ENCODE measurements around the gene ATP6V0C. TPM values are rescaled to one million over a fixed set of nuclear protein-coding genes. Genes with fewer than 3 reads are reported as not detected.
"Not testable (repeated sequence)": the region's sequence is repeated elsewhere in the genome, so short reads cannot be mapped to it uniquely, and the experiment has no call there.

The ATP6V0C gene
- total and polyA plus RNA-seq, 2 donors from 2014 or later = 303 to 520 TPM

DNA sequence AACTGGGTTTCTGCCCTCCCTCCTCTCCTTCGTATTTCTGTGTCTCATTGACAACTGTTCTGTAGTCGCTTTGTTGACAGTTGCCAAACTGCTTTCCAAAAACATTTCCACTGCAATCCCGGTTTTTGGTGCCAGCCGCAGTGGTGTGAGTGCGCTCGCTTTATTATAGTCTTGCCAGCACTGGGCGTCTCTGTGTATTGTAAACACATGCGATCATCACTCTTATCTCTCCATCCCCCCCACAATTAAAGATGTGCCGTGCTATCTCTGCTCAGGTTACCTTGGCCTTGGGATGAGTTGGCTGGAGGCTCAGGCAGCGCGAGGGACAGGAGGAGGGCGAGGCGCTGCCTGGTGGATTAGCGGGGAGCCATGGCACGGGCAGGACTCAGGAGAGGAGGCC is 43.4 kb downstream of the ATP6V0C start:
- FAIRE-seq; intact Hi-C loops (cut with DNase I); H3K9ac ChIP-seq (ENCODE audit: low read length in 3 of 3): not testable (repeated sequence)

GRCh38 chr16:2560131-2560797 is 46.5 kb downstream of the ATP6V0C start:
- intact Hi-C loops (cut with DNase I); H3K36me3 ChIP-seq (ENCODE audit: control insufficient read depth in 2 of 3, insufficient read depth in 3 of 3, low read length in 3 of 3); H3K9me3 ChIP-seq (ENCODE audit: control insufficient read depth in 2 of 3, insufficient read depth in 1 of 3, low read length in 3 of 3); H3K27me3 ChIP-seq (ENCODE audit: control insufficient read depth, insufficient read depth, low read length); H3K9ac ChIP-seq (ENCODE audit: low read length in 3 of 3); H3K4me1 ChIP-seq (ENCODE audit: control insufficient read depth in 2 of 3, insufficient read depth in 2 of 3, low read depth in 1 of 3, low read length in 3 of 3); H3K4me3 ChIP-seq (ENCODE audit: low read length in 3 of 3); H3K27ac ChIP-seq (ENCODE audit: low read depth in 2 of 2, low read length in 2 of 2); FAIRE-seq: not testable (repeated sequence)
- DNase-seq = peak in 1 of 5 donors; percentile 31

More for the DNA sequence above, 43.4 kb downstream of the ATP6V0C start:
- not testable (repeated sequence) for H3K27ac ChIP-seq (ENCODE audit: low read depth in 2 of 2, low read length in 2 of 2); H3K27me3 ChIP-seq (ENCODE audit: control insufficient read depth, insufficient read depth, low read length); H3K4me3 ChIP-seq (ENCODE audit: low read length in 3 of 3); H3K36me3 ChIP-seq (ENCODE audit: control insufficient read depth in 2 of 3, insufficient read depth in 3 of 3, low read length in 3 of 3); DNase-seq; H3K9me3 ChIP-seq (ENCODE audit: control insufficient read depth in 2 of 3, insufficient read depth in 1 of 3, low read length in 3 of 3); H3K4me1 ChIP-seq (ENCODE audit: control insufficient read depth in 2 of 3, insufficient read depth in 2 of 3, low read depth in 1 of 3, low read length in 3 of 3)

DNA sequence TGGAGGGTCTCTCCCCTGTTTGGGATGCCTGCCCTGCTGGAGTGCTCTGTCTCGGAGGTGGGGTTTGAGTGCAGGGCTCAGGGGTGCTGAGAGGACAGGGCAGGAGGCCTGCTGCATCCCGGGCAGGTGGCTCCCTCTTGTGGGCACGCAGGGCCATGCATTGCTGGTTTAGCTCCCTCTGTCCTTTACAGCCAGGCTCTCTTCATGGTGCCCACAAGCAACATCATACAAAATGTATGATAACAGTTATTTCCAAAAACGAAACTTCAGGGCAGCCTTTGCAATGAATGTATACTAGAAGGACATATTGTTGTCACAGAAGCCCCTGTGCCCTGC is 47.0 kb downstream of the ATP6V0C start:
- FAIRE-seq; intact Hi-C loops (cut with DNase I): not testable (repeated sequence)
- DNase-seq = peak in 1 of 5 donors; percentile 73

DNA sequence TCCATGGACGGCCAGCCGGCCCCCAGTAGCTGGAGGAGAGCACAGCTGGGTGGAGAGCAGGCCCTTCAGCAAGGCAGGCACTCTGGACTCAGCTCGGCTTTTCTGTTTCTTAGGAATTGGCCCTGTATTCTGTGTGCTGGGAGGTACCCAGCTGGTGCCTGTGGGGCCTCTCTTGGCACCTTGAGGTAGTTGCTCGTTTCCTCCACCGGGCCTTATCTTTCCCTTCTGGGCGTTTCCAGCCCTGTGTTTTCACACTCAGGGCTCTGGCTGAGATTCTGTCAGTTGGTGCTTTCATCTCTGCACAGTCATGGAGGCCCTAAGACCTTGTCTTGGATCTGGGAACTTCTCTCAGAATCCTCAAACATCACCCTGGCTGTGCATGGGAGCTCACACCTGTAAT is 53.8 kb downstream of the ATP6V0C start:
- intact Hi-C loops (cut with DNase I); H3K9me3 ChIP-seq (ENCODE audit: control insufficient read depth in 2 of 3, insufficient read depth in 1 of 3, low read length in 3 of 3); H3K9ac ChIP-seq (ENCODE audit: low read length in 3 of 3); H3K4me3 ChIP-seq (ENCODE audit: low read length in 3 of 3); H3K4me1 ChIP-seq (ENCODE audit: control insufficient read depth in 2 of 3, insufficient read depth in 2 of 3, low read depth in 1 of 3, low read length in 3 of 3); H3K27ac ChIP-seq (ENCODE audit: low read depth in 2 of 2, low read length in 2 of 2); H3K36me3 ChIP-seq (ENCODE audit: control insufficient read depth in 2 of 3, insufficient read depth in 3 of 3, low read length in 3 of 3); FAIRE-seq; DNase-seq; H3K27me3 ChIP-seq (ENCODE audit: control insufficient read depth, insufficient read depth, low read length): not testable (repeated sequence)

More for the DNA sequence above, 47.0 kb downstream of the ATP6V0C start:
- not testable (repeated sequence) for H3K4me3 ChIP-seq (ENCODE audit: low read length in 3 of 3); H3K4me1 ChIP-seq (ENCODE audit: control insufficient read depth in 2 of 3, insufficient read depth in 2 of 3, low read depth in 1 of 3, low read length in 3 of 3); H3K27ac ChIP-seq (ENCODE audit: low read depth in 2 of 2, low read length in 2 of 2); H3K36me3 ChIP-seq (ENCODE audit: control insufficient read depth in 2 of 3, insufficient read depth in 3 of 3, low read length in 3 of 3); H3K27me3 ChIP-seq (ENCODE audit: control insufficient read depth, insufficient read depth, low read length); H3K9me3 ChIP-seq (ENCODE audit: control insufficient read depth in 2 of 3, insufficient read depth in 1 of 3, low read length in 3 of 3); H3K9ac ChIP-seq (ENCODE audit: low read length in 3 of 3)
- TF ChIP-seq CTCF (IDR thresholded peaks at IDR 0.05; ENCODE audit: borderline replicate concordance, extremely low read depth, insufficient read depth) = peak; percentile 42

- H3K4me3 ChIP-seq (ENCODE audit: low read length in 3 of 3); H3K9ac ChIP-seq (ENCODE audit: low read length in 3 of 3); H3K9me3 ChIP-seq (ENCODE audit: control insufficient read depth in 2 of 3, insufficient read depth in 1 of 3, low read length in 3 of 3); intact Hi-C loops (cut with DNase I); H3K27ac ChIP-seq (ENCODE audit: low read depth in 2 of 2, low read length in 2 of 2); H3K36me3 ChIP-seq (ENCODE audit: control insufficient read depth in 2 of 3, insufficient read depth in 3 of 3, low read length in 3 of 3); DNase-seq; H3K4me1 ChIP-seq (ENCODE audit: control insufficient read depth in 2 of 3, insufficient read depth in 2 of 3, low read depth in 1 of 3, low read length in 3 of 3); H3K27me3 ChIP-seq (ENCODE audit: control insufficient read depth, insufficient read depth, low read length): not testable (repeated sequence)
- peak; percentile 37 for FAIRE-seq
These were observed 54.8 kb downstream of the ATP6V0C start for GRCh38 chr16:2568573-2568972.

Small RNA genes lying within 50 kb of the gene (microRNA-seq; reads per million reads assigned to microRNA genes)
- gene MIR3178 (not detected), gene MIR6768 (not detected)

Other genes starting within 250 kb of the ATP6V0C start
- gene RNPS1, start 245.8 kb upstream of the ATP6V0C start, total RNA-seq = 134 TPM
- 102 TPM for gene RNPS1, start 245.8 kb upstream of the ATP6V0C start, polyA plus RNA-seq (ENCODE audit: insufficient read depth, low read depth, low replicate concordance)
- 35.5 TPM for gene ABCA3, start 173.2 kb upstream of the ATP6V0C start, total RNA-seq
- gene ABCA3, start 173.2 kb upstream of the ATP6V0C start, polyA plus RNA-seq (ENCODE audit: insufficient read depth, low read depth, low replicate concordance) = 5.5 TPM
- 2.9 TPM for gene CCNF, start 84.5 kb upstream of the ATP6V0C start, total RNA-seq
- gene CCNF, start 84.5 kb upstream of the ATP6V0C start, polyA plus RNA-seq (ENCODE audit: insufficient read depth, low read depth, low replicate concordance) = 0.77 TPM
- 1.4 TPM for gene TEDC2, start 53.8 kb upstream of the ATP6V0C start, total RNA-seq
- gene TEDC2, start 53.8 kb upstream of the ATP6V0C start, polyA plus RNA-seq (ENCODE audit: insufficient read depth, low read depth, low replicate concordance) = 1.7 TPM
- gene NTN3, start 42.7 kb upstream of the ATP6V0C start, total RNA-seq = 0.28 TPM
- gene NTN3, start 42.7 kb upstream of the ATP6V0C start, polyA plus RNA-seq (ENCODE audit: insufficient read depth, low read depth, low replicate concordance) = not detected
- 25.7 TPM for gene TBC1D24, start 38.8 kb upstream of the ATP6V0C start, total RNA-seq
- 23.9 TPM for gene TBC1D24, start 38.8 kb upstream of the ATP6V0C start, polyA plus RNA-seq (ENCODE audit: insufficient read depth, low read depth, low replicate concordance)
- gene AMDHD2, start 6.4 kb downstream of the ATP6V0C start, total RNA-seq = 52.1 TPM
- gene AMDHD2, start 6.4 kb downstream of the ATP6V0C start, polyA plus RNA-seq (ENCODE audit: insufficient read depth, low read depth, low replicate concordance) = 51.8 TPM
- 0.54 TPM for gene CEMP1, start 17.5 kb downstream of the ATP6V0C start, total RNA-seq
- gene CEMP1, start 17.5 kb downstream of the ATP6V0C start, polyA plus RNA-seq (ENCODE audit: insufficient read depth, low read depth, low replicate concordance) = not detected
- gene PDPK1, start 24.1 kb downstream of the ATP6V0C start, total RNA-seq = 52.3 TPM
- 14.3 TPM for gene PDPK1, start 24.1 kb downstream of the ATP6V0C start, polyA plus RNA-seq (ENCODE audit: insufficient read depth, low read depth, low replicate concordance)
- 19.9 TPM for gene KCTD5, start 168.6 kb downstream of the ATP6V0C start, total RNA-seq
- 12.8 TPM for gene KCTD5, start 168.6 kb downstream of the ATP6V0C start, polyA plus RNA-seq (ENCODE audit: insufficient read depth, low read depth, low replicate concordance)
- 2.1 TPM for gene PRSS27, start 206.3 kb downstream of the ATP6V0C start, total RNA-seq
- gene PRSS27, start 206.3 kb downstream of the ATP6V0C start, polyA plus RNA-seq (ENCODE audit: insufficient read depth, low read depth, low replicate concordance) = 0.41 TPM
- 621 TPM for gene SRRM2, start 238.7 kb downstream of the ATP6V0C start, total RNA-seq
- gene SRRM2, start 238.7 kb downstream of the ATP6V0C start, polyA plus RNA-seq (ENCODE audit: insufficient read depth, low read depth, low replicate concordance) = 386 TPM